AG08396 (cell line): Measurements from ENCODE around the gene CRYGC.
"Not testable (repeated sequence)": the region's sequence is repeated elsewhere in the genome, so short reads cannot be mapped to it uniquely, and the experiment has no call there.

ENCODE experiments used
- DNase-seq: peaks from one replicate; pipeline ENCODE4 v3.0.0; 2012; ENCODE audit warnings: low spot score, mixed read lengths

Gene CRYGC

GRCh38 chr2:208136716-208137094, 7.1 kb upstream of the CRYGC start:
- DNase-seq: no peak

GRCh38 chr2:208135794-208136715, 6.4 kb upstream of the CRYGC start:
- no peak for DNase-seq

GRCh38 chr2:208134928-208135586, 5.4 kb upstream of the CRYGC start:
- no peak for DNase-seq

- no peak for DNase-seq
Measured at GRCh38 chr2:208130712-208131110, 1.1 kb upstream of the CRYGC start.

GRCh38 chr2:208128136-208128535, 1.5 kb downstream of the CRYGC start:
- DNase-seq: no peak

- DNase-seq: no peak
Measured at GRCh38 chr2:208127090-208127489, 2.5 kb downstream of the CRYGC start.

- no peak for DNase-seq
Measured at GRCh38 chr2:208125251-208125650, 4.4 kb downstream of the CRYGC start.

GRCh38 chr2:208124013-208124715, 5.5 kb downstream of the CRYGC start, which contains the start of gene CRYGD:
Gene CRYGD (minus strand): TSS chr2:208124524. CDS start chr2:208124473, 51 bp downstream.
- not testable (repeated sequence) for DNase-seq

- no peak for DNase-seq
Measured at GRCh38 chr2:208122248-208122647, 7.4 kb downstream of the CRYGC start.

GRCh38 chr2:208118918-208119317, 10.7 kb downstream of the CRYGC start:
- no peak for DNase-seq

GRCh38 chr2:208117390-208117789, 12.2 kb downstream of the CRYGC start:
- not testable (repeated sequence) for DNase-seq

GRCh38 chr2:208112969-208113368, 16.7 kb downstream of the CRYGC start:
- no peak for DNase-seq

- not testable (repeated sequence) for DNase-seq
Measured at GRCh38 chr2:208112273-208112745, 17.3 kb downstream of the CRYGC start.

GRCh38 chr2:208103616-208104015, 26.0 kb downstream of the CRYGC start:
- no peak for DNase-seq

GRCh38 chr2:208101716-208102631, 27.7 kb downstream of the CRYGC start:
- no peak for DNase-seq

- DNase-seq: no peak
Measured at GRCh38 chr2:208099682-208100470, 29.8 kb downstream of the CRYGC start.

- not testable (repeated sequence) for DNase-seq
Measured at GRCh38 chr2:208098701-208099100, 30.9 kb downstream of the CRYGC start.

GRCh38 chr2:208098267-208098666, 31.4 kb downstream of the CRYGC start:
- no peak for DNase-seq

GRCh38 chr2:208097801-208098200, 31.8 kb downstream of the CRYGC start:
- no peak for DNase-seq

- DNase-seq: no peak
Measured at GRCh38 chr2:208097313-208097712, 32.3 kb downstream of the CRYGC start.
